ENCODE data around the gene SAMD15.

GRCh38 chr14:77344377-77344996 is 32.7 kb upstream of the SAMD15 start:
- TF ChIP-seq CTCF (IDR thresholded peaks at IDR 0.05) (no peak), ZFX (IDR thresholded peaks at IDR 0.05; ENCODE audit: borderline replicate concordance) (no peak)
